ENCODE measurements around the gene GRID1.
A peak's percentile ranks its signal among the peaks of the same experiment; 100 is the strongest.

GRID1 gene

DNA sequence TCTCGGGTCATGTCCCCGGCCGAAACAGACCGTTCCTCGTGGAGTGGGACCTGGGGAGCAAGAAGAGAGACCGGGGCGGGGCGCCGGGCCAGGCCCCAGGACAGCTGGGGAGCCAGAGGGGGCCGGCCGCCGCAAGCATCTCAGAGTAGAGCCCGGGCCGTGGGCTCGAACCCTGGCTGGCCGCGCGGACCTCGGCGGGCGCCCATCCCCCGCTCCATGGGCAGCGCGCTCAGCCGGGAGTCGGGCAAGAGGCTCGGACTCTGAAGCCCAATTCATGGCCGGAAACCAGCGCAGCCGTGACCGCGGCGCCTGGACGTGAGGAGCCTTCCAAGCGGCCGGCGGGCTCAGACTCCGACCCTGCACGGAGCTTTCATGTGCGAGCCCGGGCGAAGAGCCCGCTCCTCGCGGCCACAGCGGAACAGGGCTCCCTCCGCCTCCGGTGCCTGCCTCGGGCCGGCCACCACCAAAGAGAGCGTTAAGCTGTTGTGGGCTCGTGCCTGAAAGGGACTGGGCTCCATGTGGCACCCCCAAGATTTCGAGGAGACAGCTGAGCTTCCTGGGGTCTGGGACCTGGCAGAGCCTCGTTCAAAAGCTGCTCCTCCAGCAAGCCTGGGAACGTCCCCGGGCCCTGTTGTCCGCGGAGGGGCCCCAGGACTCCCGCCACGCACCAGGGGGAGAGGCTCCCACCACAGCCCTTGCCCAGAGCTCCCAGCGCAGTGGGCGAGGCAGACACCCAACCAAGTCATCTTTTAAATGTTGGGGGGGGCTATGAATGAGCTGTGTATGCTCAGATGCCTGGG, 757 bp upstream of the GRID1 start:
- H3K9me3 Mint-ChIP-seq = no peaks in the 10 kb centered on the region
- peaks cover 2% of the 10 kb centered on the region for H3K36me3 Mint-ChIP-seq (ENCODE audit: low read depth)
- H3K4me3 Mint-ChIP-seq = no peak overlapping the region
- H3K27ac Mint-ChIP-seq = no peak overlapping the region
- peaks cover 70% of the 10 kb centered on the region for H3K27me3 Mint-ChIP-seq (ENCODE audit: low read depth)
- H3K4me1 Mint-ChIP-seq (ENCODE audit: low read depth) = peaks cover 5% of the 10 kb centered on the region

DNA sequence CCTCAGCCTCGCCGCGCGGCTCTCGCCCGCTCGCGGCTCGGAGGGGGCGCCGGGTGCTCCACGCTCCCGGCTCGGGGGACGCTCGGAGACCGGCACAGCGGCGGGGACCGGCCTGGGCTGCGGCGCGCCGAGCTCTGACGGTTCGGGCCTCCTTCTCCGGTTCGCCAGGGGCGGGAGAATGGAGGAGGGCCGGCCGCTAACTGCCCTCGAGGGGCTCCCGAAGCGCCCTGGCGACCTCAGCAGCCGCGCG, 232 bp upstream of the GRID1 start:
- Mint-ChIP-seq H3K27ac (no peak overlapping the region), H3K4me1 (ENCODE audit: low read depth) (peaks cover 5% of the 10 kb centered on the region), H3K27me3 (ENCODE audit: low read depth) (peaks cover 69% of the 10 kb centered on the region), H3K4me3 (no peak overlapping the region), H3K9me3 (no peaks in the 10 kb centered on the region), H3K36me3 (ENCODE audit: low read depth) (peaks cover 2% of the 10 kb centered on the region)

DNA sequence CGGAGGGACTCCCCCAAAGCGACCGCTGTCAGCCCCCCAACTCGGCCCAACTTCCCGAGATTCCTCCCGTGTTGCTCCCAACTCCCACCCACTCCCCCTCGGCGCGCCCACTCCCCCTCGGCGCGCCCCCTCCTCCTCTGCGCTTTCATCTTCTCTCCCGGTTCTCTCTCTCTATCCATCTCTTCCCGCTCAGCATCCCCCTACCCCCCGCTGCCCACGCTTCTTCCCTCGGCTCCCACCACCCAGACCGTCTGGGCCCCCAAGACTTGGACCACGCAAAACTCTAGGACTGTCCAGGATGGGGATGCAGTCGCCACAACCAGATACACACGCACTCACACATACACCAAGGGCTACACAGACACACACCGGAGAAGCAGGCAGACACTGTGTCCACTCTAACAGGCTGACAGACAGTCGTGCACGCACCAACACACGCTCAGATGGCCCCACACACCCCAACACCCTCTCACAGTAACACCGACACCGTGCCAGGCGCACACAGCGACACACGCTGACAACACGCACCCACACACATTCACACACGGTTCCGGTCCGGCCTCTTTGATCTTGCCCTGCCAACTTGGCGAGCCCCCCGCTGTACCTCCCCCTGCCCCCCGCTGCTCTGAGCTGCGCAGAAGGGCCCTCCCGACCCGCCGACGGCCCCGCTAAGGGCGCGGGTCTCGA, 1.1 kb downstream of the GRID1 start:
- Mint-ChIP-seq H3K4me1 (ENCODE audit: low read depth) (peaks cover 5% of the 10 kb centered on the region), H3K27ac (peak overlapping the region; percentile 26), H3K9me3 (no peaks in the 10 kb centered on the region), H3K4me3 (peak overlapping the region; percentile 41), H3K27me3 (ENCODE audit: low read depth) (peaks cover 74% of the 10 kb centered on the region), H3K36me3 (ENCODE audit: low read depth) (peaks cover 2% of the 10 kb centered on the region)

DNA sequence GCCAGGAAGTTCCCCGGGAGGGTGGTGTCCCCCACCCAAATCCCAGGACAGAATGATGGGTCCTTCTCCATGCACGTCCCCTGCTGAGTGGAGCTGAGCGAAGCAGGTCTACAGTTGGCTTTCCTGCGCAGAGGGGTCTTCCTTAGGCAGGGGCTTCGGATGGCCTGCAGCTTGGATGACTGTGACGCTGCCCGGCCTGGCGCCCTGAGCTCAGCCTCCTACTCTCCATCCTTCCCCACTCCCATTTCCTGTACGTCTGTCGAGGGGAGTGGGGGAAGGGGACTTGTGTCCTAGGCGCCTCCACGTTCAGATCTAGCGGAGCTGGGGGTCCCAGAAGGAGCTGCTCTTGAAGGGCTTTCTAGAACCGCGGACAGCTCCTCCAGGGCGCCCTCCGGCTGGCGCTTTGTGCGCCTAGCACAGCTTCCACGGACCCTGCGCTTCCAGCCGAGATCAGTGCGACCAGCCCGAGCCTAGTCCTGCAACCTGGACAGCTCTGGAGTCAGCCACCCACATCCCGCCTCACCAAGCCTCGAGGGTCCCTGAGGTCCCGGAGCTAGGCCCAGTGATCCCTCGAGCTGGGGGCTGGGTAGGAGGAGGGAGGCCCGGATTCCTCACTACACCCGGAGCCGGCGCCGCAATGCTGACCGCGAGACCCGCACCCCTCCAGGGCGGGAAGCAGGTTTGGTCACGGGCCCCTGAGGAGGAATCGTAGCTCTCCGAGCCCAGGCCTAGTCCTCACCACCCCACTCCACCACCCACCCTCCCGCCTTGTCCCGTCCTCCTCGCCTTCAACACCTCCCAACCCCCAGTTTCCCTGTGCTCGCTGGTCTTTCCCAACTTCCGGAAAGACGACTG, 1.9 kb downstream of the GRID1 start:
- Mint-ChIP-seq H3K27ac (no peak overlapping the region), H3K4me1 (ENCODE audit: low read depth) (peaks cover 5% of the 10 kb centered on the region), H3K4me3 (no peak overlapping the region), H3K36me3 (ENCODE audit: low read depth) (peaks cover 2% of the 10 kb centered on the region), H3K27me3 (ENCODE audit: low read depth) (peaks cover 71% of the 10 kb centered on the region), H3K9me3 (no peaks in the 10 kb centered on the region)

DNA sequence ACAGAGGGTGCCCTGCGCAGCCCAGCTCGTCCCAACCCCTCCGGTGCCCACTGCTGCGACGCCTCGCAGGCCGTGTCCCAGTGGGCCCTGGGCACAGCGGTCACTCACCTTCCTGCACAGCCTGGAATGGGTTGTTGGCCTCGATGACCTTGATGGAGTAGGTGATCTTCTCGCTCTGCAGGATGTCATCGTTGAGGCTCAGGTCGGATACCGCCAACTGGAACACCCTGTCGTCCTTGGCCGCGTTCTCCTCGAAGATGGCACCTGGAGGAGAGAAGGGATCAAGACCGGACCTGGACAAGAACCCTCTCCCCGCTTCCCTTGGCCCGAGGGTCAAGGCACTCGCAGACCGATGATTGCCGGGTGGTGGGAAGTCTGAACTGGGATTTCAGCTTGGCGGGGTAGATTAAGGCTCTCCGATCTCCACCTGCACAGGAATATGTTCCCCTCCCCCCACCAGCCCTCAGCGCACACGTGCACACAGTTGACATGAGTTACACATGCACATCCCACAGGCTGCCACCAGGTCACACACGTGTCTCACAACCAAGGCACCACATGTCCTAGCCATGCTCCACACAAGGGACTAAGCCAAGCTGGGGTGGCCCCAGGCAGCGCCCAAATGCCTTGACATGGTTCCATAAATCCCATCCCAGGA, 2.6 kb downstream of the GRID1 start:
- Mint-ChIP-seq H3K4me1 (ENCODE audit: low read depth) (peaks cover 5% of the 10 kb centered on the region), H3K36me3 (ENCODE audit: low read depth) (peaks cover 2% of the 10 kb centered on the region), H3K4me3 (no peak overlapping the region), H3K27ac (no peak overlapping the region), H3K9me3 (no peaks in the 10 kb centered on the region), H3K27me3 (ENCODE audit: low read depth) (peaks cover 69% of the 10 kb centered on the region)

DNA sequence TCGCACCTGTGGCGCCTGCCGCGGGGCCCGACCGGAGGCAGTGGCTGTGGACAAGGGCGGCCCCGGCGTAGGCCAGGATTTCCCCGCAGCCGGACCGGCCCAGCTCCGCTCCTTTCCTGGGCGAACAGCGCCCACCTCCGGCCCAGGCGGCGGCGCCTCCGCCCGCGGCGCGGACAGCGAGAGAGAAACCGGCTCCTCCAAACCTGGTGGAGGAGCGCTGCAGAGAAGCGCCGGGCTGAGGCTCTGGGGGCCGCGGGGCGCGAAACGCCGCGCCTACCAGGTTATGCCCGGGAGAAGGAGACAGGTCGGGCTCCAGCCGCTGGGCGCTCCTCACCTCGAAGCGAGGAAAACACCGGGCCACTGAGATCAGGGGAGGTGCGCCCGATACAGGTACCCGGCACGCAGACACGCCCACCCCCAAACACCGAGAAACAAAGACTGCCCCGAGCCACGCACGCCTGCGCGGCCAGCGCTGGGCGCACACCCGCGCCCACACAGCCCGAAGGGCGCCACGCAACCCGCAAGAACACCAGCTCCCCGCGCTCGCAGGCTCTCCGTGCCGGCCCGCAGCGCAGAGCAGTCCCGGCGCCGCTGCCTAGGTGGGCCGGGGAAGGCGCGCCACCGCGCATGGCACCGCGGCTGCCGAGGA, 3.3 kb downstream of the GRID1 start:
- Mint-ChIP-seq H3K4me1 (ENCODE audit: low read depth) (peaks cover 5% of the 10 kb centered on the region), H3K36me3 (ENCODE audit: low read depth) (peaks cover 2% of the 10 kb centered on the region), H3K9me3 (no peaks in the 10 kb centered on the region), H3K27me3 (ENCODE audit: low read depth) (peaks cover 67% of the 10 kb centered on the region), H3K27ac (no peak overlapping the region), H3K4me3 (no peak overlapping the region)

DNA sequence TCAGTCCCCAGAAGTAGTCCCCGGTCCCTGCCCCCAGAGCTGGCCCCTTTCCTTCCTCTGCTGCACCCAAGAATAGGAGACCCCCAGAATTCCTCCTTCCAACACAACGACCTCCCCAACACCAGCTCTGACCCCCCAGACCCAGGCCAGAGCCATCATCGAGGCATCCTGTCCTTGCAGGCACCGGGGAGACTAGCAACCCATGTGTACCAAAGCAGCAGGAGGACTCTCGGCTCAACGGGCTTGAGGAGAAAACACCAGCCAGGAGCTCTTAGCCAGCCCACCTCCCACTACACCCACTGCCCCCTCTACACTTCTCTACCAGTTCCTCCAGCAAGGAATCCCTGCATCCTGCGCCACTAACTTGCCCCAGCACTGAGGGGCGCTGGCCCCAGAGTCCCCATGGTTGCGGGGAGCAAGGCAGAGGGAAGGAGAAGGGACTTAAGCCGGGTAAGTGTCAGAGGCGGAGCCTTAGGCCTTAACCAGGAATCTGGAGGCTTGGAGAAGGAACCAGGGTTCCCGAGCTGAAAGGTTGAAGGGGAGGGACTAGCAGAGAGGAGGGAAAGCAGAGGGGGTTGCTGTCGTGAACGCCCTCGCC, 3.9 kb downstream of the GRID1 start:
- no peak overlapping the region for H3K4me3 Mint-ChIP-seq
- H3K36me3 Mint-ChIP-seq (ENCODE audit: low read depth) = peaks cover 2% of the 10 kb centered on the region
- H3K27me3 Mint-ChIP-seq (ENCODE audit: low read depth) = peaks cover 60% of the 10 kb centered on the region
- no peaks in the 10 kb centered on the region for H3K9me3 Mint-ChIP-seq
- H3K4me1 Mint-ChIP-seq (ENCODE audit: low read depth) = peaks cover 5% of the 10 kb centered on the region
- no peak overlapping the region for H3K27ac Mint-ChIP-seq

DNA sequence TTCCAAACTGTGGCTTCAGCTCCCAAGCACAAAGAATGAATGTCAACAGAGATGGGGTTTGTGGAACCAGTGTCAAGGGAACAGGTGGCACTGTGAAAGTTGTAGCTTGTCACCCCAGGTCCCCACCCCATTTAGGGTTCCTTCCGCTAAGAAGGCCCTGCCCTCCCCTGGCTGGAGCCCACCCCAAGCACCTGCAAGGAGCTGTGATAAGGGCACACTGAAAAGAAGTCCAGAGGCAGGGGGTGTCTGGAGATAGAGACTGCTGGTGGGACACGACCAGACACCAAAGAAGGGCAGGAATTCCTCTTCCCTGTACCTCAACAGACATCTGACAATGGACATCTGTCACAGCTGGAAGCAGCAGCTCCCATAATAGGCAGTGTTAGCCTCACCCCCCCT, 4.5 kb downstream of the GRID1 start:
- Mint-ChIP-seq H3K9me3 (no peaks in the 10 kb centered on the region), H3K27ac (no peak overlapping the region), H3K4me3 (no peak overlapping the region), H3K27me3 (ENCODE audit: low read depth) (peaks cover 57% of the 10 kb centered on the region), H3K36me3 (ENCODE audit: low read depth) (peaks cover 2% of the 10 kb centered on the region), H3K4me1 (ENCODE audit: low read depth) (peaks cover 5% of the 10 kb centered on the region)

DNA sequence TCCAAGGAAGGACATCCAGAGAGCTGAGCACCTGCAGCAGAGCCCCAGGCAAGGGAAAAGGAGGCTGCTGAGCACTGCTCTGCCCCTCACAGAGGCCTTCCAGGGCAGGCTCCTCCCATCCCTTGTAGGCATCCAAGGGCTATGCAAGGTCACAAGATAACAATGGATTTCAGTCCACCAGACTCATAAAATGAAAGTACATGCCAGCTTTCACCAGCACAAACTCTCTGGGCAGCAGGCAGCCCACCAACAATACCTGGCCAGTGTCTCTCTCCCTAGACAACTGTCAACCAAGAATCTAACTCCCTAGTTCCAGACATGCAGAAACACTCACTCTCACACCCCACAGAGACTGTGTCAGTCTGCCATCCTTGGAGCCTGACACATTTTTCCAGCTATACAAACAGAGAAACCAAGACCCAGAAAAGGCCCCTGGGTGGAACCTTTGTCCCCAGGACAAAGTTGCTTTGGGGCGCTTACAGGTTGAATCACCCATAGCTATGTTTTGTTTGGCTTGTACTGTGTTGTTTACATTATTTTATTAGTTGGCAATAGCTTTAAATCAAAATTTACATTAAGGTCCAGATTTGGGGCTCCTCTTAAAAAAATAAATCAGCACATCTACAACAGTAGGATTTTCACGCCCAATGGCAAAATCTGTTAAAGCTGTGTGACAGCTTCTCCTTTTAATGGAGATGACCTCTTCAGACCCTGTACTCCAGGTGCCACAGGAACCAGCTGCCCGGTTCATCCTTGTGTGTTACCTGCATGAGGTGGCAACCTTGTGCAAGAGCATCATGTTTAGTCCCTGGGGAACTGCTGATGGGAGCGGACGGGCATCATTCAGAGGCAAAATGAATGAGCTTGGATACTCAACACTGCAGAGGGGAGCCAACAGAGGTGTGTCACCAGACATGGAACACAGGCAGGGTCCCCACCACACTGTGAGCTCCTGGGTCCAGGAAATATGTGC, 5.2 kb downstream of the GRID1 start:
- Mint-ChIP-seq H3K4me1 (ENCODE audit: low read depth) (peaks cover 5% of the 10 kb centered on the region), H3K4me3 (no peak overlapping the region), H3K36me3 (ENCODE audit: low read depth) (peaks cover 2% of the 10 kb centered on the region), H3K9me3 (no peaks in the 10 kb centered on the region), H3K27me3 (ENCODE audit: low read depth) (peaks cover 57% of the 10 kb centered on the region), H3K27ac (no peak overlapping the region)

DNA sequence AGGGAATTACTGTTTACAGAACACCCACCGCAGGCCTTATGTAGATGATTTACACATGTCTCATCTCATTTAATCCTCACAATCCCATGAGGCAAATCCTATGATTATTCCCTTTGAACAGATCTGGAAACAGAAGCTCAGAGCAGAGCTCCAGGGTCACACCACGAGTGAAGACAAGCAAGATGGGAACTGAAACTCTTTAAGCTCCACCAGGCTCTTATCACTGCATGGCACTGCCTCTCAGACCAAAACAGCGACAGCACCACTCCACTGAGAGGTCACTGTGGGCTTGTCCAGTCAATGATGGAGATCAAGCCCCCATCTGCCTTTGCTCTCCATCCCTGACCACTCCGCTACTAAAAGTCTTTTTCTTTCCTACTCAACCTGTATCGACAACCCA, 5.9 kb downstream of the GRID1 start:
- Mint-ChIP-seq H3K4me1 (ENCODE audit: low read depth) (peaks cover 4% of the 10 kb centered on the region), H3K27ac (no peak overlapping the region), H3K27me3 (ENCODE audit: low read depth) (peaks cover 55% of the 10 kb centered on the region)

DNA sequence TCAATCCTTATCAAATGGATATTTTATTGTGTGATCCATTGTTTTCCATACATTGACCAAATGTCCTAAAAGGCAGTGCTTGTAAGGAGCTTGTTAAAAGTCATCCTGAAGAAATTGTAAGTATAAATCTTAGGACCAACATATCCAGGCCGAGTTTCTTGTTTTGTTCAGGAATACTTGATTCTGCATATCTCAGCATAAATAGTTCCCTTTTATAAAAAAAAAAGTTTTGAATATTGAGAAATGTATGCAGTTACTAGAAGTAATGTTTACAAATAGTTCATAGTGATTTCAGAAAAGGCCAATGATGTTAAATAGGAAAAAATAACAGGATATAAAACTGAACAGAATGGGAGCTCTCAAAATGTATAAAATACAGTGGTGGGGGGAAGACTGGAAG, 6.6 kb downstream of the GRID1 start:
- Mint-ChIP-seq H3K9me3 (no peaks in the 10 kb centered on the region), H3K4me3 (no peak overlapping the region), H3K36me3 (ENCODE audit: low read depth) (peaks cover 2% of the 10 kb centered on the region), H3K27ac (no peak overlapping the region), H3K4me1 (ENCODE audit: low read depth) (peaks cover 1% of the 10 kb centered on the region), H3K27me3 (ENCODE audit: low read depth) (peaks cover 48% of the 10 kb centered on the region)

More for the DNA sequence above, 5.9 kb downstream of the GRID1 start:
- H3K36me3 Mint-ChIP-seq (ENCODE audit: low read depth) = peaks cover 2% of the 10 kb centered on the region
- H3K9me3 Mint-ChIP-seq = no peaks in the 10 kb centered on the region
- no peak overlapping the region for H3K4me3 Mint-ChIP-seq

DNA sequence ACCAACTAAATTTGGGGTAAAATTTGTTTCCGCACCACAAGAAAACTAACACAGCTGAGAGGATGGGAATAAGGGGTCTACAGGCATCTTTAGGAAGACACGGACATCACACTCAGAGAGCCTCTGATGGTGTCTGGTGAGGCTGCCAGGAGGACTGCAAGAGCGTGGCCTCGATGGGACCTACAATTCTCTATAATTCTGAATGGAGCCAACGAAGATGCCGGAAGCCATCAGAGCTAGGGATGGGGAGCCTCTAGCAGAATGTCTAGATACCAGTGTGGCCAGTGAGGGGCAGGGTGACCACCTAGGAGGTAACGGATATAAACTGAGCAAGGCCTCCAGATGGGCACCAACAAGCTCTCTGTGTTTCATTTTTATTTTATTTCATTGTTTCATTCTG, 7.5 kb downstream of the GRID1 start:
- H3K4me1 Mint-ChIP-seq (ENCODE audit: low read depth) = peaks cover under 1% of the 10 kb centered on the region
- no peak overlapping the region for H3K27ac Mint-ChIP-seq

DNA sequence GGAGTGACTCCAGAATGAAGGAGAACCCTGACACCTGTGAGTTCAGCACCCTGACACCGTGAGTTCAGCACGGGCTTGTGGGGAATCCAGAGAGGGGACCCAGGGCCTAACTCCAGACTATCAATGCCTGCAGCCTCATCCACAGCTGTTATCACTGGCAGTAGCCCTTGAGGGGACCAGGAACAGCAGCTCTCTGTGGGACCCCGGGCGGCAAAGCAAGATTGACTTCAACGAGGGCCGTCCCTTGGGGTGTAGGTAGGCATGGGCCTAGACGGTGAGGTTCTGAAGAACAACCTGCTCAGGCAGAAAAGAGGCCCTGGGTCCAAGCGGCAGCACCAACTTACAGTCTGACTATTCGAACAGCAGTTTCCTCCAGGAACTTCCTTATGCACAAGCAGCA, 8.9 kb downstream of the GRID1 start:
- Mint-ChIP-seq H3K4me1 (ENCODE audit: low read depth) (no peaks in the 10 kb centered on the region), H3K27ac (no peak overlapping the region), H3K27me3 (ENCODE audit: low read depth) (peaks cover 33% of the 10 kb centered on the region), H3K4me3 (no peak overlapping the region), H3K36me3 (ENCODE audit: low read depth) (no peaks in the 10 kb centered on the region), H3K9me3 (no peaks in the 10 kb centered on the region)

More for the DNA sequence above, 7.5 kb downstream of the GRID1 start:
- H3K4me3 Mint-ChIP-seq = no peak overlapping the region
- H3K27me3 Mint-ChIP-seq (ENCODE audit: low read depth) = peaks cover 41% of the 10 kb centered on the region
- peaks cover under 1% of the 10 kb centered on the region for H3K36me3 Mint-ChIP-seq (ENCODE audit: low read depth)
- H3K9me3 Mint-ChIP-seq = no peaks in the 10 kb centered on the region
